HEK293 (cell line): ENCODE measurements around the gene ESR1.

Source experiments
- CTCF ChIA-PET: fragments of 350-600 bp; formaldehyde crosslinking; extraction: SDS; loops from one replicate; lab custom pipeline; 2021; ENCODE audit warnings: antibody characterized with exemption; lab: Yijun Ruan, JAX
- POLR2A ChIA-PET: fragments of 300-600 bp; formaldehyde crosslinking; extraction: SDS; loops from one replicate; lab custom pipeline; 2020; ENCODE audit warnings: antibody characterized with exemption, inconsistent platforms; lab: Yijun Ruan, JAX
- H3K27ac ChIP-seq: fragments of 200-500 bp; sonication (Bioruptor generic); 2 replicates; pipeline ENCODE4 v1.5.1; 2014; ENCODE audit warnings: low read depth, low read length, control low read depth, inconsistent platforms; ENCODE audit errors: extremely low read depth
- H3K36me3 ChIP-seq, 2 experiments: fragments of 200-500 bp in 1 of 2; sonication (Bioruptor generic) in 1 of 2; 1 replicate in 1 of 2; 2 replicates in 1 of 2; pipeline ENCODE4 v1.5.1; 2014 to 2017; ENCODE audit warnings: inconsistent platforms in 2 of 2, low read length in 2 of 2; ENCODE audit not compliant: control insufficient read depth in 2 of 2, insufficient read depth in 1 of 2
- H3K4me1 ChIP-seq: fragments of 200-500 bp; sonication (Bioruptor generic); 2 replicates; pipeline ENCODE4 v1.5.1; 2014; ENCODE audit warnings: mild to moderate bottlenecking, low read length, inconsistent platforms; ENCODE audit not compliant: control insufficient read depth, insufficient read depth
- H3K4me3 ChIP-seq: 2 replicates; pipeline ENCODE4 v1.5.1; 2011; ENCODE audit warnings: low read depth, mild to moderate bottlenecking, control low read depth, low read length, moderate library complexity
- H3K9me3 ChIP-seq: fragments of 200-500 bp; sonication (Bioruptor generic); 2 replicates; pipeline ENCODE4 v1.5.1; 2014; ENCODE audit warnings: low read depth, low read length, inconsistent platforms; ENCODE audit not compliant: control insufficient read depth, insufficient read depth
- BCL11A ChIP-seq: fragments of 450-650 bp; formaldehyde crosslinking; IDR thresholded peaks from 2 replicates; pipeline ENCODE4 v1.5.1; 2016; ENCODE audit warnings: low read depth, missing biosample characterization, missing genetic modification characterization
- BCL11B ChIP-seq: fragments of 450-650 bp; formaldehyde crosslinking; IDR thresholded peaks from 2 replicates; pipeline ENCODE4 v1.5.1; 2016; ENCODE audit warnings: low read depth, missing biosample characterization, missing genetic modification characterization
- HIC1 ChIP-seq: fragments of 450-650 bp; formaldehyde crosslinking; IDR thresholded peaks from 2 replicates; pipeline ENCODE4 v1.5.1; 2016; ENCODE audit warnings: missing biosample characterization, missing genetic modification characterization
- KLF1 ChIP-seq: fragments of 450-650 bp; formaldehyde crosslinking; IDR thresholded peaks from 2 replicates; pipeline ENCODE4 v1.5.1; 2016; ENCODE audit warnings: missing biosample characterization, missing genetic modification characterization
- KLF9 ChIP-seq: fragments of 450-650 bp; formaldehyde crosslinking; IDR thresholded peaks from 2 replicates; pipeline ENCODE4 v1.5.1; 2016; ENCODE audit warnings: missing biosample characterization, missing genetic modification characterization, low read depth
- ZBTB17 ChIP-seq: fragments of 450-650 bp; formaldehyde crosslinking; IDR thresholded peaks from 2 replicates; pipeline ENCODE4 v1.5.1; 2016; ENCODE audit warnings: missing biosample characterization, missing genetic modification characterization
- ZFP37 ChIP-seq: fragments of 450-650 bp; formaldehyde crosslinking; IDR thresholded peaks from 2 replicates; pipeline ENCODE4 v1.5.1; 2016; ENCODE audit warnings: missing biosample characterization, missing genetic modification characterization
- ZFP69B ChIP-seq: fragments of 450-650 bp; formaldehyde crosslinking; IDR thresholded peaks from 2 replicates; pipeline ENCODE4 v1.5.1; 2016; ENCODE audit warnings: missing biosample characterization, missing genetic modification characterization
- ZIC2 ChIP-seq: fragments of 450-650 bp; formaldehyde crosslinking; IDR thresholded peaks from 2 replicates; pipeline ENCODE4 v1.5.1; 2016; ENCODE audit warnings: missing biosample characterization, missing genetic modification characterization
- ZNF112 ChIP-seq: fragments of 450-650 bp; formaldehyde crosslinking; IDR thresholded peaks from 2 replicates; pipeline ENCODE4 v1.5.0; 2017; ENCODE audit warnings: missing biosample characterization, missing genetic modification characterization
- ZNF214 ChIP-seq: fragments of 450-650 bp; formaldehyde crosslinking; IDR thresholded peaks from 2 replicates; pipeline ENCODE4 v1.5.1; 2017; ENCODE audit warnings: missing biosample characterization, mild to moderate bottlenecking, missing genetic modification characterization, borderline replicate concordance
- ZNF221 ChIP-seq: fragments of 450-650 bp; formaldehyde crosslinking; IDR thresholded peaks from 2 replicates; pipeline ENCODE4 v1.5.1; 2017; ENCODE audit warnings: missing biosample characterization, missing genetic modification characterization, borderline replicate concordance
- ZNF26 ChIP-seq: fragments of 450-650 bp; formaldehyde crosslinking; IDR thresholded peaks from 2 replicates; pipeline ENCODE4 v1.5.1; 2016; ENCODE audit warnings: missing biosample characterization, missing genetic modification characterization
- ZNF404 ChIP-seq: fragments of 450-650 bp; formaldehyde crosslinking; IDR thresholded peaks from 2 replicates; pipeline ENCODE4 v1.5.1; 2017; ENCODE audit warnings: missing biosample characterization, missing genetic modification characterization
- ZNF513 ChIP-seq: fragments of 450-650 bp; IDR thresholded peaks from 2 replicates; pipeline ENCODE4 v1.5.1; 2018; ENCODE audit warnings: missing biosample characterization, missing genetic modification characterization
- ZNF561 ChIP-seq: fragments of 450-650 bp; IDR thresholded peaks from 2 replicates; pipeline ENCODE4 v1.5.1; 2018; ENCODE audit warnings: missing biosample characterization, missing genetic modification characterization, borderline replicate concordance
- ZNF623 ChIP-seq: fragments of 450-650 bp; formaldehyde crosslinking; IDR thresholded peaks from 2 replicates; pipeline ENCODE4 v1.5.1; 2016; ENCODE audit warnings: missing biosample characterization, missing genetic modification characterization
- ZNF629 ChIP-seq: fragments of 450-650 bp; formaldehyde crosslinking; IDR thresholded peaks from 2 replicates; pipeline ENCODE4 v1.5.1; 2017; ENCODE audit warnings: missing biosample characterization, missing genetic modification characterization
- ZNF645 ChIP-seq: fragments of 450-650 bp; formaldehyde crosslinking; IDR thresholded peaks from 2 replicates; pipeline ENCODE4; 2016; ENCODE audit warnings: missing biosample characterization, missing genetic modification characterization
- ZNF768 ChIP-seq: fragments of 450-650 bp; formaldehyde crosslinking; IDR thresholded peaks from 2 replicates; pipeline ENCODE4 v1.5.1; 2018; ENCODE audit warnings: missing biosample characterization, mild to moderate bottlenecking, missing genetic modification characterization
- ZSCAN30 ChIP-seq: fragments of 450-650 bp; IDR thresholded peaks from 2 replicates; pipeline ENCODE4 v1.5.1; 2018; ENCODE audit warnings: missing biosample characterization, mild to moderate bottlenecking, missing genetic modification characterization, moderate library complexity
- ZSCAN4 ChIP-seq: fragments of 450-650 bp; formaldehyde crosslinking; IDR thresholded peaks from 2 replicates; pipeline ENCODE4 v1.5.1; 2017; ENCODE audit warnings: missing biosample characterization, missing genetic modification characterization

Gene ESR1

GRCh38 chr6:152142105-152142504 is 334.6 kb downstream of the ESR1 start:
- Histone ChIP-seq H3K9me3 (no peaks in the 10 kb centered on the region), H3K27ac (no peak overlapping the region), H3K4me1 (no peaks in the 10 kb centered on the region), H3K36me3 (peaks cover 0 to 17% of the 10 kb centered on the region in 2 experiments; a peak in 2 of 3 replicates), H3K4me3 (no peak overlapping the region)
- POLR2A ChIA-PET, result no interaction called here
- CTCF ChIA-PET, result no interaction called here
- TF ChIP-seq ZNF112 (tag by site-specific recombination) (no peak), ZBTB17 (no peak), BCL11B (tag by site-specific recombination) (no peak), KLF9 (tag by site-specific recombination) (no peak), ZNF645 (tag by site-specific recombination) (no peak), HIC1 (tag by site-specific recombination) (no peak), ZNF26 (no peak), ZNF768 (no peak), ZNF214 (no peak), BCL11A (no peak), ZFP37 (tag by site-specific recombination) (no peak), ZNF629 (tag by site-specific recombination) (no peak), ZIC2 (tag by site-specific recombination) (no peak), ZNF404 (tag by site-specific recombination) (no peak)

GRCh38 chr6:152143359-152143758 is 335.9 kb downstream of the ESR1 start:
- ChIA-PET CTCF (no interaction called here), POLR2A (no interaction called here)
- Histone ChIP-seq H3K27ac (no peak overlapping the region), H3K36me3 (peaks cover 0 to 28% of the 10 kb centered on the region in 2 experiments; a peak in 2 of 3 replicates), H3K4me1 (no peaks in the 10 kb centered on the region), H3K9me3 (no peaks in the 10 kb centered on the region), H3K4me3 (no peak overlapping the region)
- TF ChIP-seq ZNF561 (tag by site-specific recombination), result no peak
- TF ChIP-seq ZNF221 (tag by site-specific recombination), result no peak
- TF ChIP-seq ZFP69B, result no peak
- TF ChIP-seq ZNF513 (tag by site-specific recombination), result no peak
- no peak for TF ChIP-seq ZNF623 (tag by site-specific recombination)
- TF ChIP-seq ZNF26, result no peak
- TF ChIP-seq ZSCAN4, result no peak
- TF ChIP-seq ZSCAN30, result no peak
- no peak for TF ChIP-seq KLF1 (tag by site-specific recombination)
